Measurements from ENCODE around the gene BCAP31. TPM values are rescaled to one million over a fixed set of nuclear protein-coding genes. Genes with fewer than 3 reads are reported as not detected.

The BCAP31 gene
- total RNA-seq, 1 donor from 2014 or later: 219 TPM

DNA sequence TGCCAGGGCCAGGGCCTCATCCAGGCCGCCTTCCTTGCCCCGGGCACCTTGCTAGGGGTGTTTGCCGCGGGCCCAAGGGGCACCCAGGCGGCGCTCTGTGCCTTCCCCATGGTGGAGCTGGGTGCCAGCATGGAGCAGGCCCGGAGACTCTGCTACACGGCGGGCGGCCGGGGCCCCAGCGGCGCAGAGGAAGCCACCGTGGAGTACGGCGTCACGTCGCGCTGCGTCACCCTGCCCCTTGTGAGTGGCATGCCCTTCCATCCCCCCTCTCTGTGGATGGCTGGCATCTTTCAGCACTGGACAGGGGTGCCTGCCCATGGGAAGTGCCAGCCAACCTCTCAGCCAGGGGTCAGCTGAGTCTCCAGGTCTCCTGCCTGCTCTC is 43.5 kb upstream of the BCAP31 start:
- no peaks in the 10 kb centered on the region for H3K36me3 ChIP-seq
- DNase-seq: no peak
- no peaks in the 10 kb centered on the region for H3K4me1 ChIP-seq
- TF ChIP-seq, protein P1, sequence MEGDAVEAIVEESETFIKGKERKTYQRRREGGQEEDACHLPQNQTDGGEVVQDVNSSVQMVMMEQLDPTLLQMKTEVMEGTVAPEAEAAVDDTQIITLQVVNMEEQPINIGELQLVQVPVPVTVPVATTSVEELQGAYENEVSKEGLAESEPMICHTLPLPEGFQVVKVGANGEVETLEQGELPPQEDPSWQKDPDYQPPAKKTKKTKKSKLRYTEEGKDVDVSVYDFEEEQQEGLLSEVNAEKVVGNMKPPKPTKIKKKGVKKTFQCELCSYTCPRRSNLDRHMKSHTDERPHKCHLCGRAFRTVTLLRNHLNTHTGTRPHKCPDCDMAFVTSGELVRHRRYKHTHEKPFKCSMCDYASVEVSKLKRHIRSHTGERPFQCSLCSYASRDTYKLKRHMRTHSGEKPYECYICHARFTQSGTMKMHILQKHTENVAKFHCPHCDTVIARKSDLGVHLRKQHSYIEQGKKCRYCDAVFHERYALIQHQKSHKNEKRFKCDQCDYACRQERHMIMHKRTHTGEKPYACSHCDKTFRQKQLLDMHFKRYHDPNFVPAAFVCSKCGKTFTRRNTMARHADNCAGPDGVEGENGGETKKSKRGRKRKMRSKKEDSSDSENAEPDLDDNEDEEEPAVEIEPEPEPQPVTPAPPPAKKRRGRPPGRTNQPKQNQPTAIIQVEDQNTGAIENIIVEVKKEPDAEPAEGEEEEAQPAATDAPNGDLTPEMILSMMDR (IDR thresholded peaks at IDR 0.05): no peak
- H3K9me3 ChIP-seq: no peaks in the 10 kb centered on the region
- no peak overlapping the region for H3K27ac ChIP-seq
- no peaks in the 10 kb centered on the region for H3K27me3 ChIP-seq (ENCODE audit: low read depth)
- no peak for ATAC-seq
- intact Hi-C loops (cut with DNase I): loop anchor here (10.0 kb wide), 1 partner anchor 187 kb away; no protein-coding TSS in a partner anchor
- no peak overlapping the region for H3K4me3 ChIP-seq

DNA sequence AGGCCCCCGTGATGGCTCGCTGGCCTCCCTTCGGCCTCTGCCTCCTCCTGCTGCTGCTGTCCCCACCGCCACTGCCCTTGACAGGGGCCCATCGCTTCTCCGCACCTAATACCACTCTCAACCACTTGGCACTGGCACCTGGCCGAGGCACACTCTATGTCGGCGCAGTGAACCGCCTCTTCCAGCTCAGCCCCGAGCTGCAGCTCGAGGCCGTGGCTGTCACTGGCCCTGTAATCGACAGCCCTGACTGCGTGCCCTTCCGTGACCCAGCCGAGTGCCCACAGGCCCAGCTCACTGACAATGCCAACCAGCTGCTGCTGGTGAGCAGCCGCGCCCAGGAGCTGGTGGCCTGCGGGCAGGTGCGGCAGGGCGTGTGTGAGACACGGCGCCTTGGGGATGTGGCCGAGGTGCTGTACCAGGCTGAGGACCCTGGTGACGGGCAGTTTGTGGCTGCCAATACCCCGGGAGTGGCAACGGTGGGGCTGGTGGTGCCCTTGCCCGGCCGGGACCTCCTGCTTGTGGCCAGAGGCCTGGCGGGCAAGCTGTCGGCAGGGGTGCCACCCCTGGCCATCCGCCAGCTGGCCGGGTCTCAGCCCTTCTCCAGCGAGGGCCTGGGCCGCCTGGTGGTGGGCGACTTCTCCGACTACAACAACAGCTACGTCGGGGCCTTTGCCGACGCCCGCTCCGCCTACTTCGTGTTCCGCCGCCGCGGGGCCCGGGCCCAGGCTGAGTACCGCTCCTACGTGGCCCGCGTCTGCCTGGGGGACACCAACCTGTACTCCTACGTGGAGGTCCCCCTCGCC is 42.9 kb upstream of the BCAP31 start:
- DNase-seq (peak; percentile 22), ATAC-seq (no peak)
- H3K4me3 ChIP-seq: no peak overlapping the region
- H3K27ac ChIP-seq: no peak overlapping the region
- TF ChIP-seq, protein P1 (IDR thresholded peaks at IDR 0.05): no peak
- no peaks in the 10 kb centered on the region for H3K36me3 ChIP-seq
- intact Hi-C loops (cut with DNase I): loop anchor here (10.0 kb wide), 1 partner anchor 188 kb away; no protein-coding TSS in a partner anchor
- no peaks in the 10 kb centered on the region for H3K4me1 ChIP-seq
- H3K9me3 ChIP-seq: no peaks in the 10 kb centered on the region
- no peaks in the 10 kb centered on the region for H3K27me3 ChIP-seq (ENCODE audit: low read depth)

DNA sequence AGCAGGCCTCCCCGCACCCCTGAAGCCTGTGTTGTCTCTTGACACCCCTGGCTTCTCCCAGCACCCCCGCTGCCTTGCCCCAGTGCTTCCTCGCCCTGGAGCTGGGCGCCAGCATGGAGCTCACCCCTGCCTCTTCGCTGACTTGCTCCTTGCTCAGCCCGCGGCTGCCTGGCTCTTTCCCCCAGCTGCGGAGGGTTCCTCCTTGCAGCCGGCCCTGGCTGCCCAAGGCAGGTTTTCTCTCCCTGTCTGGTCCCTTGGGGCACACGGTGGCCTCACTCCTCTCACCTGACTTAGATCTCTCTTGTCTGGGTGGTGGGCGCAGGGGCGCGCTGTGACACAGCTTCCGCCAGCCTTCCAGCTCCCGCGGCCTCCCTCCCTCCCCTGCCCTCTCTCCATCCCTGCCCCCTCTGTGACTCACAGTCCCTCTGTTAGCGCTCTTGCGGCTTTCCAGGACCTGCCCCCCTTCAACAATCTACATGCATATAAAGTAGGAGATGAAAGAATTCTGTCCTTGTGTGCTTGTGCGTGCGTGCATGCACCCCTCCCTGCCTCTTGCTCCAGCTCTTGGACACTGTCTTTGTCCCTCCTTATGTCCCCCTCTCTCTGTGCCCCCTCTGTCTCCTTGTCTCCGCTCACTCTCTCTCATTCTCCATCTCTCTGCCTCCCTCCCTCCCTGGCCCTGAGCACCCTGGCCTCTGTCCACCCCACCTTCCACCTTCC is 42.1 kb upstream of the BCAP31 start:
- Histone ChIP-seq H3K4me3 (peak overlapping the region; percentile 17), H3K9me3 (no peaks in the 10 kb centered on the region), H3K27me3 (ENCODE audit: low read depth) (no peaks in the 10 kb centered on the region), H3K36me3 (no peaks in the 10 kb centered on the region), H3K4me1 (no peaks in the 10 kb centered on the region), H3K27ac (no peak overlapping the region)
- intact Hi-C loops (cut with DNase I): loop anchor here (10.0 kb wide), 1 partner anchor 189 kb away; no protein-coding TSS in a partner anchor
- DNase-seq: peak; percentile 30
- TF ChIP-seq, protein P1 (IDR thresholded peaks at IDR 0.05): no peak
- no peak for ATAC-seq

DNA sequence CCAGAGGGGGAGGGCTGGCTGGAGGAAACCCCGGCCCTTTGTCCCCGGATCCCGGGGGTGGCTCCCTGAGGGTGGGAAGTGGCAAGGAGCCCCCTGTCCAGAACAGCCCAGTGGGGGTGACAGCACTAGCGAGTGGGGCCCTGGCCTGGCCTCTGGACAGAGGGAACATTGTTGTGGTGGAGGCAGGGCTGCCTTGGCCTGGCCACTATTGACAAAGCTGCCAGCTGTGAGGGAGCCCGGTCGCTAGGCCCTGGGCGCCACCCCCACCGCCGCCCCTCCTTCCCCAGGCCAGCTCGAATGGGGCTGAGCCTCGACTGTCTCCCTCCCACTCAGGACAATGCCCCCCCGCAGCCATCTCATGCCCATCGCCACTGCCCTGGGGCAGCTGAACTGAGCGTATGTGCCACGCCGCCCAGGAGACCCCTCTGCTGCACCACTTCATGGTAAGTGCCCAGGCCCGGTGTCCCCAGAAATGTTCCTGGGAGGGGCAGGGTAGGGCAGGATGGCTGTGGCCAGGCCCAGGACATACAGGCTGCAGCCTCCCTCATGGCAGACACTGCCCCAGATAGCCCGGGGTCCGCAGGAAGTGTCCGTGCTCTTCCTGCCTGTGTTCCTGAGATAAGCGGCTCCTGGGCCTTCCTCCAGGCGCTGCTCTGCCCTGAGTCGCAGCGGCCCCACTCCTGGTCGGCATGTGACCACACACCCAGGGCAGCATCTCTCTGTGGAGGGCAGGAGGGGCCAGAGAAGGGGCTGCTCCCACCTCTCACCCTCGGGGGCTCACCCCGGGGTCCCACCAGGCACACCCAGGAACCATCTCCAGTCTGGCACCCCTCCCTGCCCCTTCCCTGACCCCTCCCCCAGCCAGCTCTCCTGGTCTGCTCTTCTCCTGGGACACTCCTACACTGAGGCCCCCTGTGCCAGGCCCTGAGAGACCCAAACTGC is 41.2 kb upstream of the BCAP31 start:
- peak; percentile 4 to 13 for ATAC-seq
- no peaks in the 10 kb centered on the region for H3K27me3 ChIP-seq (ENCODE audit: low read depth)
- H3K4me3 ChIP-seq: peak overlapping the region; percentile 17
- peak; percentile 32 for DNase-seq
- H3K4me1 ChIP-seq: no peaks in the 10 kb centered on the region
- TF ChIP-seq, protein P1 (IDR thresholded peaks at IDR 0.05): no peak
- H3K36me3 ChIP-seq: no peaks in the 10 kb centered on the region
- H3K27ac ChIP-seq: peak overlapping the region; percentile 53
- intact Hi-C loops (cut with DNase I): loop anchor here (10.0 kb wide), 1 partner anchor 189 kb away; no protein-coding TSS in a partner anchor
- H3K9me3 ChIP-seq: no peaks in the 10 kb centered on the region

DNA sequence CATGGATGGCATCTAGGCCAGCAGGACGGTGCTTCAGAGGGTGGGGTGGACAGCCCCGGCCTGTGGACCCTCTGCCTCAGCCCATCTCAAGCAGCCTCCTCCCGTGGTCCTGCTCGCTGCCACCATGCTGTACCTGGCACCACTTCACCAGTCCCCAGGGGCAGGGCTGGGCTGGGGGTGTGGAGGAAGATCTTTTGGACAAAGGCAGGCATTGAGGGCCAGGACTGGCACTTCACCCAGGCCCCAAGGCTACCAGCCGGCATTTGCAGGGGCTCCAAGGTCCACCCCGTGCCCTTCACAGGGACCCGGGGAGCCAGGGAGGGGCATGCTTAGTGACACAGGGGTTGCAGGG is 40.6 kb upstream of the BCAP31 start:
- peak; percentile 24 for DNase-seq
- Histone ChIP-seq H3K36me3 (no peaks in the 10 kb centered on the region), H3K9me3 (no peaks in the 10 kb centered on the region), H3K27ac (peak overlapping the region; percentile 53), H3K4me1 (no peaks in the 10 kb centered on the region), H3K4me3 (peak overlapping the region; percentile 21), H3K27me3 (ENCODE audit: low read depth) (no peaks in the 10 kb centered on the region)
- intact Hi-C loops (cut with DNase I): loop anchor here (10.0 kb wide), 1 partner anchor 190 kb away; no protein-coding TSS in a partner anchor
- TF ChIP-seq, protein P1 (IDR thresholded peaks at IDR 0.05): no peak
- ATAC-seq: no peak
